HepG2 (cell line): ENCODE measurements around the gene ATP2B2.

Source experiments
- CBX2 ChIP-seq, 2 experiments: fragments of 200-600 bp in 1 of 2; sonication (generic); formaldehyde crosslinking in 1 of 2; IDR thresholded peaks; 2 replicates each; pipeline versions ENCODE4 v1.7.0 to v1.8.1; 2018 to 2022; ENCODE audit warnings: low read depth in 2 of 2, low read length in 1 of 2, mild to moderate bottlenecking in 1 of 2, missing genetic modification reagents in 1 of 2
- DPF2 ChIP-seq: sonication (generic); formaldehyde crosslinking; IDR thresholded peaks from 2 replicates; pipeline ENCODE4 v1.4.0; 2020; ENCODE audit warnings: mild to moderate bottlenecking, low read depth, missing genetic modification reagents, borderline replicate concordance
- PHB2 ChIP-seq: fragments of 450-650 bp; IDR thresholded peaks from 2 replicates; pipeline ENCODE4 v1.6.1; 2018; ENCODE audit not compliant: partially characterized antibody
- POLR2A ChIP-seq, 2 experiments: IDR thresholded peaks; 2 replicates each; pipeline ENCODE4 v1.6.1; 2011; ENCODE audit warnings: low read depth in 2 of 2, low read length in 2 of 2, mild to moderate bottlenecking in 1 of 2, moderate library complexity in 1 of 2; ENCODE audit not compliant: insufficient read depth in 1 of 2
- TAF1 ChIP-seq: sonication (generic); formaldehyde crosslinking; IDR thresholded peaks from 2 replicates; pipeline ENCODE4 v1.4.0; 2020; ENCODE audit warnings: missing genetic modification reagents
- TOPORS ChIP-seq: sonication (generic); formaldehyde crosslinking; IDR thresholded peaks from 2 replicates; pipeline ENCODE4 v1.8.0; 2023; ENCODE audit warnings: mild to moderate bottlenecking, missing genetic modification reagents
- ZNF264 ChIP-seq: sonication (generic); formaldehyde crosslinking; IDR thresholded peaks from 2 replicates; pipeline ENCODE4 v1.4.0; 2020; ENCODE audit warnings: missing genetic modification reagents
- TF ChIP-seq, protein P1 (sequence below): sonication (generic); formaldehyde crosslinking; IDR thresholded peaks from 2 replicates; pipeline ENCODE4 v1.4.0; 2020; ENCODE audit warnings: missing genetic modification reagents
- TF ChIP-seq, protein P2 (sequence below): sonication (generic); formaldehyde crosslinking; IDR thresholded peaks from 2 replicates; pipeline ENCODE4 v1.8.1; 2023; ENCODE audit warnings: missing genetic modification reagents, inconsistent platforms, borderline replicate concordance

DNA sequence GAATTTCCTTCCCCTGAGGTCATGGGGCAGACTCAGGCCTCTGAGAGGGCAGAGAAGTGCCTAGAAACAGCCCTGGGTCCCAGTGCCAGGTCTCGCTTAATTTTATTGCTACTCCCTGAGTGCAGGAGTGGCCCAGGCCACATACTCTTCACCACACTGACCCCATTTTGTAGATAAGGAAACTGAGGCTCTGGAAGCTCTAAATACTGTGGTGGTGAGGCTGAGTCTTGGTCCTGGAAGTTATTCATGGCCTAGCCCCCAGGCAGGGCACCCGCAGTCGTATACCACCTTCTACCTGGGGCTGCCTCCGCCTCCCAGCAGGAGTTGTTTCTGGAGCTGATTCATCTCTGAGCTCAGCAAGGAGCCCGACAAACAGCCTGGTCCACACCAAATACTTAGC is 9.8 kb downstream of the ATP2B2 start:
- TF ChIP-seq CBX2 (IDR thresholded peaks at IDR 0.05; ENCODE audit: low read depth, low read length) (no peak), CBX2 (CRISPR knock-in tag; IDR thresholded peaks at IDR 0.05; ENCODE audit: low read depth) (no peak), TAF1 (CRISPR knock-in tag) (no peak), TOPORS (CRISPR knock-in tag) (no peak), POLR2A (IDR thresholded peaks at IDR 0.05; ENCODE audit: insufficient read depth in 1 of 2, low read depth in 2 of 2, low read length in 2 of 2) (no peak), DPF2 (CRISPR knock-in tag) (no peak), PHB2 (no peak), ZNF264 (CRISPR knock-in tag) (no peak)
- TF ChIP-seq, protein P1, sequence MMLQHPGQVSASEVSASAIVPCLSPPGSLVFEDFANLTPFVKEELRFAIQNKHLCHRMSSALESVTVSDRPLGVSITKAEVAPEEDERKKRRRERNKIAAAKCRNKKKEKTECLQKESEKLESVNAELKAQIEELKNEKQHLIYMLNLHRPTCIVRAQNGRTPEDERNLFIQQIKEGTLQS (CRISPR knock-in tag) = no peak
- TF ChIP-seq, protein P2, sequence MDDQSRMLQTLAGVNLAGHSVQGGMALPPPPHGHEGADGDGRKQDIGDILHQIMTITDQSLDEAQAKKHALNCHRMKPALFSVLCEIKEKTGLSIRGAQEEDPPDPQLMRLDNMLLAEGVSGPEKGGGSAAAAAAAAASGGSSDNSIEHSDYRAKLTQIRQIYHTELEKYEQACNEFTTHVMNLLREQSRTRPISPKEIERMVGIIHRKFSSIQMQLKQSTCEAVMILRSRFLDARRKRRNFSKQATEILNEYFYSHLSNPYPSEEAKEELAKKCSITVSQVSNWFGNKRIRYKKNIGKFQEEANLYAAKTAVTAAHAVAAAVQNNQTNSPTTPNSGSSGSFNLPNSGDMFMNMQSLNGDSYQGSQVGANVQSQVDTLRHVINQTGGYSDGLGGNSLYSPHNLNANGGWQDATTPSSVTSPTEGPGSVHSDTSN (CRISPR knock-in tag) = no peak
